ENCODE results near the gene C22orf15.

GRCh38 chr22:23800297-23801237, 37.8 kb downstream of the C22orf15 start:
- TF ChIP-seq CTCF (conservative IDR thresholded peaks at IDR 0.05) (no peak), EZH2 (IDR thresholded peaks at IDR 0.05; ENCODE audit: low read depth) (no peak)
